GM18498 (cell line): ENCODE results near the gene HS2ST1.
A peak's percentile ranks its signal among the peaks of the same experiment; 100 is the strongest.

Experiments
- ATAC-seq: cut with Tn5 transposase; IDR thresholded peaks from one replicate; pipeline ENCODE4 v1.9.1; 2021; ENCODE audit warnings: mild to moderate bottlenecking, moderate library complexity; ENCODE audit not compliant: unreplicated experiment

Gene HS2ST1

DNA sequence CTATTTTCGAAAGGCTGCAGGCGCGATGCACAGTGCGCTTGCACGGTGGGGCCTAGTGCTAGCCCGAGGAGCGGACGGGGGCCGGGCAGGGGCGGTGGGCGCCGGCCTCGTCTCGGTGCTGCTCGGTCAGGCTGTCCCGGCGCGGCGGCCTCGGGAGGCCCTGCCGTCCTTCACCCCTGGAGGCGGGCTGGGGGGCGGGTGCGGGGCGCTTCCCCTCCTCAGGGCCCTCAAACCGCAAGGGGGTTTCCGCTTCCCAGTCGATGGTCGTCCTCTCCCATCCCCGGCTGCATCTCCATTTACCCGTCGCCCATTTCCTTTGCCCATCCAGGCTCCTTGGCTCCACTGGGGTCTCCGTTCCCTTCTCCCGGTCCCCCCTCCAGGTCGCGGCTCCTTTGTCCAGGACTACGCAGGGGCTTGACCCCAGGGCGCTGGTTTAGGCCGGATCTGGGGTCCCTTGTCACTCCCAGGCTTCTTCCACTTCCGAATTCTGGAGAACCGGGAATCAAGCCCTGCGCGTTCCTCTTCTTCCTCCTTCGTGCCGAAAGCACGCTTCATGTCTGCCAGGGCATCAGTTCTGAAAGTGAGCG is 217.9 kb downstream of the HS2ST1 start:
- peak; percentile 24 for ATAC-seq

DNA sequence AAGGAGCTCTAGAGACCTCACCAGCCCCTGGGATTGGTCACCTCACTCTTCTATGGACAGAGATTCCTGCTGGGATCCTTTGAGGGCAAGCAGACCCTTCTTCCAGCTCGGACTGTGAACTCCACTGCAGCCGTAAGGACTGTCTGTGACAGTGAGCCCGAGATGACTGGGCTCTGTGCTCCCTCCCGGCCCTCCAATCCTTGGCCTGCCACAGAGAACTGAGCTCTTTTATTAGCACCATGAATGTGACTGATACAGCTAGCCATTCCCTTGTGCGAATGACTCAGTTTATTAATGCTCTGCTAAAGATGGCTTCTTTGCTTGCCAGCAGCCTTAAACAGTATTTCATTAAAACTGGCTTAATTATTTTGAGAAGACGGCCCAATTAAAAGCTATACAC is 219.6 kb downstream of the HS2ST1 start:
- ATAC-seq, result no peak

DNA sequence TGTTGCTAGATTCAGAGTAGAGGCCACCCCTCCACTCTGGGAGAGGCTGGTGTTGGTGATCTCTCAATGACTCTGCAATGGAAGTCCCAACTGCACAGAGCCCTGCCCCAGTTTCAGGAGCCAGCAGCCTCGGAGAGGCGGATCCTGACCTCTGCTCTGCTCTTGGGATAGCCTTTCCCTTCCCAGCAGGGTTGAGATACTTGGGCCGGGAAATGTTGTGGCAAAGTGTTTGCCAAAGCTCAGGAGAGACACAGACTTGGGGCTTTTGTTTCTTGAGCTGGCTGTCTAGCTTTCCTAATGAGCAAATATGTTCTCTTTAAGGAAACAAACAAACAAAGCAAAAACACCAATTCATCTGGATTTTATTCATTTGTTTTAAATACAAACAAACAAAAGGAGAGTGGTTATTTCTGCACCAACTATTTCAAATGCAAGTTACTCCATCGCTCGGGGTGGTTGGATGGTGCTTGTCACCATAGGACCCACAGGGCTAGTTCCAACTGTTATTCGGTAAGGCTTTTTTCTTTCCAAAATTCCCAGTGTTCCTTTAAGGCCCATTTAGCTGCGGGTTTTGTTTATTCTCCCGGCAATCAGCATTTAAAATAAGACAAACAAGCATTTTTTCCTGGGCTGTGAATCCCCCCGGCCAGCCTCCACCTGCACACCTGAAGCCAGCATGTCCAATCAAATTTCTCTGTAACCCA is 220.3 kb downstream of the HS2ST1 start:
- no peak for ATAC-seq

DNA sequence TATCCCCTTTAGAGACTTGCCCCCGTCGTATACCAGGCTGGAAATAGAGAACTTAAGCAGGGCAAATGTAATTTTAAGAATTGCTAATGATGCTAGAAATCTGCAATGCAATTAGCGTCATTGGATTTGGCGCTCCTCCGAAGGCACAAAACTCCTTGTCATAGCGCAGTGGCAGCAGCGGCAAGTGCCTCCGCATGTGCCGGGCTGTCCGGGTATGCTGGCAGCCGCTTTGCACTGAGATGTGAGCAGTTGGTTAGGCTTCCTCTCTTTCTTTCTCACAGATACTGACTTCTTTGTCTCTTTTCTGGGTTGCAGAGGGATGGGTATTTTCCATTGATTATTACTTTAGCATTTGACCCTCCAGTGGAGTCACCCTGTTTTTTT is 220.9 kb downstream of the HS2ST1 start:
- ATAC-seq, result no peak

DNA sequence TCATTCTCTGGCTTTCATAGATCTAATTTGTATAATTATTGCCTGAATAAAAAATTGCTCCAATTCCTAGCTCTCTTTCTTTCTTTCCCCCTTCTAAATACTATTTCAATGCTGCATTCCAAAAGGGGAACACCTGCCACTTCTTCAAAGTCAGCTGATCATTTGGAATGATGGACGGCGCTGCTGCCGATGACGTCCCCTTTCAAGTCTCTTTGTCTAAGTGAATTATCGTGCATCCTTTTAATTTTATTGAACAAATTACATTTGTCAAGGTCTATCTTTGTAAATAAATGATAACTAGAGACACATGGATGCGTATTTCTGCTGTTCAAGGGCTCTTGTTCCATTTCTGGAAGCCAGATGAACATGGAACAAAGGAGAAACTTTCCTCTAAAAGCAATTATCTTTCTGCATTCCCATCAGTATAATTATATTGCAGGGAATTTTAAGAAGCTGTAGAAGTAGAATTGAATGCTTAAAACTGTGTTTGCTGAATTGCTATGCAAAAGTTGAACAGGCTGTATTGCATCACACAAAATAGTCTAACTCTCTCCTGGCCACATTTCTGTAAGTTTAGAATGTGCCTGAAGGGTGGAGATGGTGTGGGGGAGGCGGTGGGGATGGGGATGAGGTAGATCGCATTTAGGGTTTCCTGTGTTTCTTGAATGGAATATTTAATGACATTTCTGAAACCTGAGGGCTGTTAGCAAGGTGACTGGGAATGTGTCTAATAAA is 222.3 kb downstream of the HS2ST1 start:
- ATAC-seq, result no peak

DNA sequence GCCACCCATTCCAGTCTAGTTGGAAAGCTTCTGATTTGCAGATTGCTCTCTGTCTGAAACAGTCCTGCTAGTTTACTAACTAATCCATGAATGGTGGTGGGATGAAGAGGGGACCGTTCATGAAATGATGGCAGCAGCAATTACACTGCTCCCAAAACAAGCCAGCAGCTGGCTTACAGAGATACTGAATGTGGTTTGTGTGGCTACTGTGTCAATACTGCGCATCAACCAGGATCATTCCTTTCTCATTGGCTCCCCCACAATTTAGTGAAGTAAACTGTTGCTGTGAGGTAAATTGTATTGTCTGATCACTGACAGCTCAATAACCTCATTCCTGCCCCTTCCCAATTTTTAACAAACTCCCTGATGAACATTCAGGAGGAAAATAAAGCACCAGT is 222.9 kb downstream of the HS2ST1 start:
- no peak for ATAC-seq

DNA sequence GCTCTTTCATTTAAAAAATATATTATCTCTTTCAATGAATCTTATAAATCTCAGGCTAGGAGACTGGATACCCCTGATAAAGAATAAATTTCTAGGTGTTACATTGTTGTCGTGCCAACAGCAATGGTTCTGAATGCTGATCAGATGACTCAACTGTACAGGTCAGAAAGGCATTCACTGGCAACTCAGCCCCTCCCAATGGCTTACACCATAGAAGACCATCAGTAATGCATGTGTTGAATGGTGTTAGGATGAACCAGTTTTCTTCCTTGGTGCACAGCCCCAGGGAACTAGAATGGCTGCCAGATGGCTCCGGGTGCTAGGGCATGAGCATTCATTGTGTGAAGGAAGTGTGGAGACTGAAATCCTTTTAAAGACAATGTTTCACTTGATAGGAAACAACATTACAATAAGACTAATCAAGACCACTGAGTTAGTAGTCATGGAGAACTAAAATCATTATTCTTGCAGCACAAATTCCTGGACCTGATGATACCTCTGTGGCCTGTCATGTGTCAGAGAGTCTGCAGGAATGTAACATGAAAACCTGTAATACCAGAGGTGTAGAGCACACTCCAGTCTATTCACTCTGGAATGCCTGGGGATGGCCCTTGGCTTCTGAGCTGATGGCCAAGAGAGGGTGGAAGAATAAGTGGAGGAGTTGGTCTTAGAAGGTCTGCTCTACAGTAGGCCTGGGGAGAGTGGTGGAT is 226.6 kb downstream of the HS2ST1 start:
- no peak for ATAC-seq

DNA sequence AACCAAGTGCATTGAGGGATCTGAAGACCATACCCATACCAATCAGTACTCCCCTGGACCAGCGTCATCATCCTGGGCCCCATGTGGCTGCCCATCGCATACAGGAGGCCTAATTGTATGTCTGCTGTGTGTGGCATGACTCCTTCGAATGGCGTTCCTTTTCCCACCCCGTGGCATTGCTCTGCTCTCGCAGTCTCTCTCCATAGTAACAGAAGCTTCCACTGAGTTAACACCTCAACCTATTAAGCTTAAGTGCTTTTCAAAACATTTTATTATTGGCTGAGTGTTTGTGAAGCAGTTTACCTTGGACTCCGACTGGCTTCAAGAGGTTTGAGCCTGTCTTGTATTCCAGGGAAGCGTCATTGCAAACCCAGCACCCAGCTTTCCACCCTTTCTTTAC is 227.1 kb downstream of the HS2ST1 start:
- ATAC-seq, result no peak

DNA sequence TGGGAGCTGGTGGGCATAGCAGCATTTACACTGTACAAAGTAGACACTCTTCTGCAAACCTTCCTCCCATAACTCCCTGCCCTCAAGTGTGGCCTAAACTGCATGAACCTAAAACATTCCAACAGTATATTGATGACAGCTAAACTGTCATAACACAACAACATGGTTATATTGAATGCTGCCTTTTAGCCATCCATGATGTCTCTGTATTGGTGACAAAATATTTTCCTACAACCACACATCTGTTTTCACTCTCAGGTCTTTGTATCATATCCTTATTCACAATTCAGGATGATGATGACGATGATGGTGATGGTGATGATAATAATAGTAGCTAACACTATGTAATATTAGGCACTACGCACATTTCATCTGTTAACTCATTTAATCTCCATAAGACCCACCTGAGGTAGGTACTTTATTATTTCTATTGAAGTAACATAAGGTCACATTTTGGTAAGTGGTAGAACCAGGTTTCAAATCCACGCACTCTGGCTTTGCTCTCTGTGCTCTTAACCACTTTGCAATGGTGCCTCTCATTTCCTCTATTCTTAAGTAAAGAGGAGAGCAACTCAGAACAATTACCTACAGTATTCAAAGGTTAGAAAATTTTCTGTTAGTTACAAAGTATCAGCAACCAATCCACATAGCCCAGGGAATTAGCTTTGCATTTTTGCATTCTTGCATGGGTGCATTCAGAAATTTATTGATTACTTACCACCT is 229.1 kb downstream of the HS2ST1 start:
- ATAC-seq, result no peak

DNA sequence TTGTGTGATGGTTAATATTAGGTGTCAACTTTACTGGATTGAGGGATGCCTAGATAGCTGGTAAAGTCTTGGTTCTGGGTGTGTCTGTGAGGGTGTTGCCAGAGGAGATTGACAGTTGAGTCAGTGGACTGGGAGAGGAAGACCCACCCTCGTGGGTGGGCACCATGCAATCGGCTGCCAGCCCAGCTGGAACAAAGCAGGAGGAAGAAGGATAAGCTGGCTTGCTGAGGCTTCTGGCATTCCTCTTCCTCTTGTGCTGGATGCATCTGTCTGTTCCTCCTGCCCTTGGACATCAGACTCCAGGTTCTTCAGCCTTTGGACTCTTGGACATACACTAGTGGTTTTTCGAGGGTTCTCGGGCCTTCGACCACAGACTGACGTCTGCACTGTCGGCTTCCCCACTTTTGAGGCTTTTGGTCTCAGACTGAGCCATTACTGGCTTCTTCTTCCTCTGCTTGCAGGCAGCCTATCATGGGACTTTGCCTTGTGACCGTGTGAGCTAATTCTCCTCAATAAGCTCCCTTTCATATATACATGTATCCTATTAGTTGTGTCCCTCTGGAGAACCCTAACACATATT is 230.0 kb downstream of the HS2ST1 start:
- ATAC-seq, result no peak

DNA sequence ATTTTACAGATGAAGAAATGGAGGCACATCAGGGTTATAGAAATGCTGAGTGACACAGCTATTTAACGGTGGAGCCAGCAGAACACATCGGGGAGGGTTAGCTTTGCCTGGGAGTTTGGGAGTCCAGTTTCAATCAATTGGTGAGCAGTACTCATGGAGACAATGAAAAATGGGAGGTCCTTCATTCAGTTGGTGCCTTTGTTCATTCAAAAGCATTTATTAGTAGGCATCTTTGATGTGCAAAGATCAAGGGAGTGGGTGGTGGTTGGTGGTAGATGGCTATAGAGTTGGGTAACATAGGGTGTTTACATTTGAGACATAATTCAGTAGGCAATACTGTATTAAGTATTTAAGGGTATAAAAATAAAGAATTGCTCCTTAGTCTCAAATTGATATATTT is 230.5 kb downstream of the HS2ST1 start:
- ATAC-seq, result no peak

DNA sequence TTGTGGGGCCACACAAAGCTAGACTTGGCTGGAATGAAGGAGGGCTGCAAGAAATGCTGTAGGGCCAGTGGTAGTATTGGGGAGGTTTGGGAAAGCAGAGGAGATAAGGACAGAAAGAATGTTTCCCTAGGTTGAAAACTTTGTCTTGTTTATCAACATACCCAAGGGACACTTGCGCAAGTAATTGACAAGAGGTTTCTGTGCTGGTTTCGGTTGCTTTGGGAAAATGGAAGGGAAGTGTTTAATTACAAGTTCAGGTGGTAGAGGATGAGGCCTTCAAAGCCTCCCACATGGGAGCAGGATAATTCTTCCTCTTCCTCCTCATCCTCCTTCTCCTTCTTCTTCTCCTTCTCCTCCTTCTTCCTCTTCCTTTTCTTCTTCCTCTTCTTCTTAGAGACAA is 232.1 kb downstream of the HS2ST1 start:
- ATAC-seq, result no peak

DNA sequence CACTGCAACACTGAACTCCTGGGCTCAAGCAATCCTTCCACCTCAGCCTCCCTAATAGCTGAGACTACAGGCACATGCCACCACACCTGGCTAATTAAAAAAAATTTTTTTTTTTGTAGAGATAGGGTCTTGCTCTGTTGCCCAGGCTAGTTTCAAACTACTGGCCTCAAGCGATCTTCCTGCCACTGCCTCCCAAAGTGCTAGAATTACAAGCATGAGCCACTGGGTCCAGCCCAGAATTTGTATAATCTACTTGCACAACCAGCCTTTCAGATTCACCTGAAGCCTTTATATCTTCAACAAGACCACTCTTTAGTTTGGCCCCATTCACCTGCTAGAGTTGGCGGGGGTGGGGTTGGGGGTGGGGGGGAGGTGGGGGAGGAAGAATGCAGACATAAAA is 232.6 kb downstream of the HS2ST1 start:
- ATAC-seq, result no peak

DNA sequence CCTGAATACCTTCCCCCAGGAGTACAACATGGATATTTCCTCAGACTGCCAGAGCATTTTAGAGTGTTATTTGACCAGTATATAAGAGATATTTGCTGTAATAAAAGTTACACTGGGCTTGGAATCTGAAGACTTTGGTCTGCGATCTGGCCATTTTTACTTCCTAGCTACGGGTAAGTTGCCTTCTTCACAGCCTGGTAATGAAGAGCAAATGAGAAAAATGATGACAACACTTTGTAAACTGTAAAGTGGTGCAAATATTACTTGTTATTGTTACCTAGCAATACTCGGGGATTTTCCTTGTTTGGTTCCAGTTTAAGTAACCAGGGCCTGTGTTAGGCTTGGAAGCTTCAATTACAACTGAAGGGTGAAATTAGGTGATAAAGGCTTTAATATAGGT is 233.4 kb downstream of the HS2ST1 start:
- no peak for ATAC-seq

DNA sequence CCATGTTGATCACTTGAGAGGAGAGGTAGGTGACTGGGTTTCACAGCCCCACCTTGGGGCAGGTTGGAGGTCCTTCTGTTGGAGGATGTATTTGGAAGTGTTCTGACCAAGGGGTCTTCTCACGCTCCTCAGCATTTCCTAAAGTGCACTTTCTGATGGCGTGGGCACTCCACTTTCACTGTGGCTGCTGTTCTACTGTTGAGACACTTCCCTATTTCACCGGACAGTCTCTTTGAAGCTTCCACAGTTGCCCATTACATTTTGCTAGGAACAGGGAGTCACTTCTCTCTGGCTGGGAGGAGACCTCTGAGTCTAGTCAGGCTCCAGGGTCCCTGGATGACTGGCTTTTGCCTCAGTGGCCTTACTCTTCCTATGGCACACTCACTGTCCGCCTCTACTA is 234.2 kb downstream of the HS2ST1 start:
- no peak for ATAC-seq

DNA sequence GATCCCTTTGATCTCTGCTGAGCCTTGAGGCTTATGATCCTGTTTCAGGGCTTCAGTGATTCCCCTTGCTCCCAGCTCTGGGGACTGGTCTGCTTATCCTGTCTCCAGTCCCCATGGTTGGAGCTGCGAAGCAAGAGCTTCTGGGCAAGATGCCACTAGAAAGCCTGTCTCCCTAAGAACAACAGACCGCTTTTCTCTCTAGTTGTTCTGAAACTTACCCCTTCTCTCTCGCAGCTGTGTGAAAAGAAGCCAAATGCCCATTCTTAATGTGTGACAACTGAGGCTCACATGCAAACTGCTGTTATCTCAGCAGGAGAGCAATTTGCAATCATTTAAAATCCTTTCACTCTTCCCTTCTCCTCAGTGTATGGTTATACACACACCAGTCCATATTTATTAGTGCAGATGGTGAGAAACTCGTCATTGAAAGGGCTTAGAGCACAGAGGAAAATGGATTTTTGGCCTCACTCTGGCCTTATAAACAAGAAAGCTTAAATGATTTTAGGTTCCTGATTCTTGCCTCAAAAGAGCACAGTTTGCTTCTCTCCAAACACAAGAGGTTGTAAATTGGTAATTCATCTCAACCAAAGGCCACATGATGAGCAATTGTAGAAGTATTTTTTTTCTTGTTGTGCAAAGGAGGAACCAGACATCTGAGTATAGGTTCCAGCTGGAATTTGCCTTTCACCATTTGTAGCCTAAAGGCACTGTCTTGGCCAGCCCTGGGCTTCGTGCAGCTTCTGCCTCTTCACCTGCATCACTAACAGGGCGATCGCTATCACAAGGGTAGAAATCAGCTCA is 235.0 kb downstream of the HS2ST1 start:
- no peak for ATAC-seq

DNA sequence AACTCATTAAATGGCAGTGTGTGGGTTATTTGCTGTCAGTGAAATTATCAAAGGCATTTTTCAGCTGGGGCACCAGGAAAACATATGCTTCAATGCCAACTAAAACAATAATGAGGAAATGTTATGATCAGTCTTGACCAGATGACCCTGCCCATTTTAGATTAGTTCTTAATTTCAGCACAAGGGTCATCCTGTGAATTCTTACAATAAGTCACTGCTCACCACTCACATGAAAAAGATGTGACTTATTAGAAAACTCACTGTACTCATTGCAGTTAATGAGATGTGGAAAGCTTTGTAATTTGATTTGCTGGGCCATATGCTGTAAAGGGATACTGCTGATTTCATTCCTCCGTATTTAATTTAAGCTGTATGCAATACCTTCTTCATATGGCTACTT is 235.7 kb downstream of the HS2ST1 start:
- ATAC-seq, result no peak

DNA sequence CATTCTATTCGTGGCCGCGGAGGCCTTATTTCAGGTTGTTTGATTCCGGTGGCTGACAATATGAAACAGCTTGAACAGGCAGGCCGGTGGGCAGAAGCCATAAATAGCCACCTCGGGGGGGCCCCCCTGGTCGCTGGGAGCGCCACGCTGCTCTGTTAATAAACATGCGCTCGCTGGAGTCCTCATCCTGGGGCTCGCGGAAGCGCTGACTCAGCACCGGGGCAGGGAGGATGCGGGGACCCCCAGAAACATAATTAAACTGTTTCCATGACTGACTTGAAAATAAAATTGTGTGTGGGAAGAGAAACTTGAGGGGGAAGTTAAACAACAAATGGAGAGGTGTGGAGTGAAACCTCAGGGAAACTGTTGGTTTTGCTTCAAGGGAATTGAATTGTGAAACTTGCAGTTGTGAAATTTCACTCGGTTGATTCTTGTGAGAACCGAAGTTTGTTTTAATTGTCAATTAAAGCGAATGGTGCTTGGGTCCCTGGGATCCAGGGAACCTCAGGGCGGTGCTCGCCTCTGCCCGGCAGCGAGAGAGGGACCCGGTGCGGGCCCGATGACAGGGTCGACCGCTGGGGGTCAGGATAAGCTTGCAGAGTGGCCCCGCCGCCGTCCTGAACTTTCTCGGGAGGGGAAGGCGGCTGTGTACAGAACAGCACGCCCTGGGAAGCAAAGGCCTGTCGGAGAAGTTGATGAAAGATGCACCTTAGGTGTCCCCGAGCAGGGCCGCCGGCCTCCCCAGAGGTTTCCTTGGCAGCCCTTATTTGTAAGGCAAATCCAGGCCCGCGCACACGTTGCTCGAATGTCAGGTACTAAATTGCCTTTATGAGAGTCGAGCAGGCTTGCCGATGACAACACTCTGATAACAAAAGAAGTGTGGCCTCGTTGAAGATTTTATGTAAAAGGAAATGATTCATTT is 237.3 kb downstream of the HS2ST1 start:
- ATAC-seq, result peak; percentile 75

DNA sequence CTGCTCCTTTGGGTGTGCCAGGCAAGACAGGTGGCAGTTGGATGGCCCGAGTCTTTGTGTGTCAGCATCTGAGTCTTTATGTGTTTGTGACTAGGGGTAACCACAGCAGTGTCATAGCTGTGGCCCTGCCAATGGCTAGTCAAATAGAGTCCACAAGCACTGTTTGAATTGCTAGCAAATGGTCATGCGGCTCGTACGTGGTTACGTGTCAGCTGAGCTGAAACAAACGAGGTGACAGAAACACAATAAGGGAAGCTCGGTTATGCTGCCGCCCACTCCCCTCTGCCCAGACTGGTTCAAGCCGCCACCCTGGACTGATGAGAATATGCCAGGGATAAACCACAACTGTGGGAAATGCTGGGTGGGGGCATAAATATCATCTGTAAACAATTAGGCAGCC is 239.9 kb downstream of the HS2ST1 start:
- ATAC-seq, result no peak
